HepG2 (cell line): Measurements from ENCODE around the gene BSN. TPM values are rescaled to one million over a fixed set of nuclear protein-coding genes. Genes with fewer than 3 reads are reported as not detected.

Experiments
- ATAC-seq: fragments of 200-7000 bp; cut with Tn5 transposase; 3 replicates; pipeline ENCODE4 v1.9.1; 2020; ENCODE audit warnings: mild to moderate bottlenecking, moderate library complexity
- BruUV-seq: library from RNA; stranded (reverse); fragments of 400-500 nt; replicated peaks from 2 replicates; lab custom pipeline; 2021; lab: Mats Ljungman, UMichigan
- CTCF ChIA-PET: fragments of 300-600 bp; formaldehyde crosslinking; extraction: SDS; loops from one replicate; lab custom pipeline; 2021; ENCODE audit warnings: low total read pairs, inconsistent platforms, low intra/inter-chr PET ratio; lab: Yijun Ruan, JAX
- POLR2A ChIA-PET: fragments of 350-600 bp; sonication (Branson Sonifier 250); formaldehyde crosslinking; loops from one replicate; lab custom pipeline; 2020; ENCODE audit warnings: antibody characterized with exemption, inconsistent platforms; lab: Yijun Ruan, JAX
- DNase-seq: peaks from one replicate; pipeline ENCODE4 v3.0.0-alpha.2; 2015; ENCODE audit warnings: low spot score
- FAIRE-seq: peaks from 3 replicates; lab custom pipeline; 2011; peaks lifted over from hg19 to GRCh38; lab: Jason Lieb, UNC
- H2AFZ ChIP-seq: one replicate; pipeline ENCODE4 v1.6.1; 2011; ENCODE audit warnings: low read length, inconsistent platforms
- H3K27ac ChIP-seq: fragments of 300-600 bp; 3 replicates; pipeline ENCODE4 v1.8.0; 2011; ENCODE audit warnings: mixed run types, mild to moderate bottlenecking, mixed read lengths, low read length, inconsistent platforms; ENCODE audit not compliant: insufficient read depth; ENCODE audit errors: extremely low read length
- H3K27me3 ChIP-seq, 2 experiments: fragments of 200-600 bp in 1 of 2; 2 replicates in 1 of 2; 3 replicates in 1 of 2; pipeline versions ENCODE4 v1.6.0 to v1.8.0; 2011; ENCODE audit warnings: low read length in 2 of 2, mild to moderate bottlenecking in 2 of 2, moderate library complexity in 2 of 2, inconsistent platforms in 1 of 2; ENCODE audit not compliant: insufficient read depth in 2 of 2, control insufficient read depth in 1 of 2
- H3K36me3 ChIP-seq, 2 experiments: fragments of 200-600 bp in 1 of 2; replicated peaks in 1 of 2; 2 replicates in 1 of 2; 3 replicates in 1 of 2; pipeline versions ENCODE4 v1.5.1 to v1.8.0; 2011; ENCODE audit warnings: low read length in 2 of 2, inconsistent platforms in 1 of 2; ENCODE audit not compliant: insufficient read depth in 2 of 2, control insufficient read depth in 1 of 2
- H3K4me1 ChIP-seq: 2 replicates; pipeline ENCODE4 v1.5.1; 2012; ENCODE audit warnings: low read length, inconsistent platforms; ENCODE audit not compliant: insufficient read depth
- H3K4me2 ChIP-seq: 2 replicates; pipeline ENCODE4 v1.6.0; 2011; ENCODE audit warnings: low read depth, low read length, inconsistent platforms
- H3K4me3 ChIP-seq, 3 experiments: fragments of 200-600 bp in 1 of 3; sonication (generic), shearing (Covaris generic) in 1 of 3; replicated peaks in 1 of 3; 2 replicates each; pipeline ENCODE4 v1.5.1; 2011 to 2016; ENCODE audit warnings: low read length in 3 of 3, inconsistent platforms in 2 of 3, low read depth in 2 of 3, mild to moderate bottlenecking in 2 of 3, control low read depth in 1 of 3, mixed read lengths in 1 of 3; ENCODE audit not compliant: insufficient read depth in 1 of 3
- H3K79me2 ChIP-seq: one replicate; pipeline ENCODE4 v1.6.1; 2011; ENCODE audit warnings: low read length, inconsistent platforms; ENCODE audit not compliant: insufficient read depth
- H3K9ac ChIP-seq: 2 replicates; pipeline ENCODE4 v1.6.0; 2011; ENCODE audit warnings: mild to moderate bottlenecking, low read depth, low read length, inconsistent platforms; ENCODE audit not compliant: insufficient read depth
- H3K9me3 ChIP-seq: 2 replicates; pipeline ENCODE4 v1.5.1; 2012; ENCODE audit warnings: mild to moderate bottlenecking, low read length
- H4K20me1 ChIP-seq: 2 replicates; pipeline ENCODE4 v1.6.0; 2011; ENCODE audit warnings: inconsistent platforms, mild to moderate bottlenecking, low read length, moderate library complexity; ENCODE audit not compliant: insufficient read depth
- AGO2 ChIP-seq: fragments of 200-400 bp; formaldehyde crosslinking; optimal IDR thresholded peaks from 2 replicates; pipeline ENCODE3; 2017; ENCODE audit warnings: mild to moderate bottlenecking, low read depth, low read length, moderate library complexity
- HES4 ChIP-seq: sonication (generic); formaldehyde crosslinking; IDR thresholded peaks from 2 replicates; pipeline ENCODE4 v1.9.0; 2021; ENCODE audit warnings: mild to moderate bottlenecking, missing genetic modification reagents, borderline replicate concordance
- POLR2AphosphoS2 ChIP-seq: IDR thresholded peaks from 2 replicates; pipeline ENCODE4 v1.6.1; 2011; ENCODE audit warnings: low read depth, low read length, improper control_type of control experiment
- ZBTB38 ChIP-seq: sonication (generic); formaldehyde crosslinking; IDR thresholded peaks from 2 replicates; pipeline ENCODE4 v1.5.1; 2020; ENCODE audit warnings: mild to moderate bottlenecking, missing genetic modification reagents
- ZC3H13 ChIP-seq: sonication (generic); formaldehyde crosslinking; IDR thresholded peaks from 2 replicates; pipeline ENCODE4 v1.8.1; 2023; ENCODE audit warnings: mild to moderate bottlenecking, missing genetic modification reagents, moderate library complexity
- ZHX1 ChIP-seq: sonication (generic); formaldehyde crosslinking; IDR thresholded peaks from 2 replicates; pipeline ENCODE4 v1.8.1; 2022; ENCODE audit warnings: low read depth, mild to moderate bottlenecking, missing genetic modification reagents
- ZNF281 ChIP-seq: sonication (generic); formaldehyde crosslinking; IDR thresholded peaks from 2 replicates; pipeline ENCODE4 v1.4.0; 2020; ENCODE audit warnings: missing genetic modification reagents, borderline replicate concordance
- ZNF629 ChIP-seq: sonication (generic); formaldehyde crosslinking; conservative IDR thresholded peaks from 2 replicates; pipeline ENCODE4 v1.5.0; 2020; ENCODE audit warnings: missing genetic modification reagents
- WGBS: methylation state at CpG from one replicate; pipeline ENCODE4 v1.1.6; 2017; ENCODE audit warnings: low lambda C conversion rate; 5-methylcytosine and 5-hydroxymethylcytosine counted together
- in situ Hi-C: cut with HindIII; loops from 2 replicates; pipeline ENCODE4 v1.10.0; 2017; ENCODE audit warnings: low pct_unique_long_range_greater_than_20kb; ENCODE audit not compliant: extremely low pct_ligation_motif_present
- intact Hi-C: fragments of 100-400 bp; cut with micrococcal nuclease; formaldehyde crosslinking; loops from one replicate; pipeline ENCODE4 v1.10.0; 2022; ENCODE audit not compliant: unreplicated experiment
- polyA plus RNA-seq, 8 experiments: library from polyadenylated mRNA; depleted of rRNA in 3 of 8; stranded (reverse) in 7 of 8; unstranded in 1 of 8; fragments of >200 nt; fragmentation: Illumina TruSeq in 4 of 8; extraction: Trizol in 4 of 8; gene quantifications; 2 replicates each; pipeline versions ENCODE4 v1.2.1 to v1.2.3, GENCODE V29; 2011 to 2016; ENCODE audit warnings: low read depth in 4 of 8, missing spikeins in 1 of 8, mixed read lengths in 1 of 8; ENCODE audit not compliant: insufficient read depth in 1 of 8
- total RNA-seq, 5 experiments: library from RNA; depleted of rRNA; stranded (reverse); fragments of >200 nt; fragmentation: Illumina TruSeq; extraction: Trizol; gene quantifications; 2 replicates each; pipeline ENCODE4 v1.2.3, GENCODE V29; 2016; ENCODE audit warnings: low read depth in 1 of 5

The BSN gene
- total and polyA plus RNA-seq, 2 of the 13 experiments (the other 11 are each of a cell fraction or from before 2014, with no cell fraction given) = 0.42 to 0.86 TPM

GRCh38 chr3:49717211-49717958 lies 163.1 kb downstream of the BSN start:
- ATAC-seq (no peak), FAIRE-seq (no peak), DNase-seq (no peak)
- no peak for TF ChIP-seq HES4 (CRISPR knock-in tag)
- no peak for TF ChIP-seq ZNF629 (CRISPR knock-in tag)
- TF ChIP-seq ZC3H13 (CRISPR knock-in tag) = peak; percentile 3
- Histone ChIP-seq H3K27ac (no peak overlapping the region), H3K9me3 (no peaks in the 10 kb centered on the region), H4K20me1 (no peaks in the 10 kb centered on the region), H3K27me3 (no peaks in the 10 kb centered on the region), H2AFZ (no peak overlapping the region), H3K79me2 (peaks cover 2% of the 10 kb centered on the region), H3K4me3 (no peak overlapping the region), H3K9ac (no peak overlapping the region), H3K4me1 (peaks cover 16% of the 10 kb centered on the region), H3K36me3 (peaks cover 18% of the 10 kb centered on the region in 2 experiments; a peak in 4 of 5 replicates), H3K4me2 (no peak overlapping the region)
- in situ Hi-C loops (no loop called here), intact Hi-C loops (no loop called here)
- whole genome bisulfite sequencing = 95% methylated on average over 10 of the region's 14 CpGs
- CTCF ChIA-PET = no interaction called here
- BruUV-seq = no TSS peak
- POLR2A ChIA-PET = no interaction called here

GRCh38 chr3:49717959-49718857 lies 163.9 kb downstream of the BSN start:
- in situ Hi-C loops = no loop called here
- H3K4me1 ChIP-seq = peaks cover 16% of the 10 kb centered on the region
- no peak overlapping the region for H3K4me2 ChIP-seq
- H3K27ac ChIP-seq = no peak overlapping the region
- peaks cover 19% of the 10 kb centered on the region in 2 experiments; a peak in 4 of 5 replicates for H3K36me3 ChIP-seq
- no peaks in the 10 kb centered on the region for H3K9me3 ChIP-seq
- H2AFZ ChIP-seq = no peak overlapping the region
- CTCF ChIA-PET = no interaction called here
- DNase-seq (no peak), ATAC-seq (no peak), FAIRE-seq (no peak)
- H4K20me1 ChIP-seq = no peaks in the 10 kb centered on the region
- no TSS peak for BruUV-seq
- POLR2A ChIA-PET = no interaction called here
- no peak overlapping the region for H3K4me3 ChIP-seq
- H3K27me3 ChIP-seq = no peaks in the 10 kb centered on the region
- H3K9ac ChIP-seq = no peak overlapping the region
- intact Hi-C loops = no loop called here
- WGBS = 98% methylated on average over 64 of the region's 75 CpGs
- peaks cover 10% of the 10 kb centered on the region for H3K79me2 ChIP-seq
- TF ChIP-seq ZNF281 (CRISPR knock-in tag) = no peak
- TF ChIP-seq ZC3H13 (CRISPR knock-in tag) = 0 out of 2 replicates have a peak, but pooled peaks have one; percentile 15
- TF ChIP-seq POLR2AphosphoS2 = 0 out of 2 replicates have a peak, but pooled peaks have one; percentile 51
- 0 out of 2 replicates have a peak, but pooled peaks have one; percentile 10 for TF ChIP-seq ZHX1 (CRISPR knock-in tag)
- peak; percentile 76 for TF ChIP-seq AGO2
- TF ChIP-seq ZBTB38 (CRISPR knock-in tag) = peak; percentile 2; the same call in 1 of the 2 replicates
